Naive thymus-derived CD8-positive, alpha-beta T cell (primary cell): ENCODE measurements around the gene NHP2. TPM values are rescaled to one million over a fixed set of nuclear protein-coding genes. Genes with fewer than 3 reads are reported as not detected.

ENCODE experiments used
- ATAC-seq, 2 donors: fragments of 150-1000 bp; cut with Tn5 transposase in 1 of 2; sonication (Bioruptor Pico), chemical (Tn5 transposase) in 1 of 2; 1 replicate in 1 of 2; 2 replicates in 1 of 2; pipeline ENCODE4 v1.10.0; 2021; ENCODE audit warnings: mild to moderate bottlenecking in 2 of 2, moderate library complexity in 2 of 2
- POLR2A ChIA-PET: fragments of 350-600 bp; sonication (Branson Sonifier 250); formaldehyde crosslinking; loops from one replicate; lab custom pipeline; 2021; ENCODE audit warnings: antibody characterized with exemption; lab: Charles Lee
- DNase-seq, 10 donors: peaks; one replicate each; pipeline versions ENCODE4 v3.0.0 to v3.0.0-alpha.2; 2020 to 2022
- H3K27ac Mint-ChIP-seq, 10 donors: one replicate each; pipeline ENCODE4 v1.8.0; 2020 to 2022; ENCODE audit warnings: mild to moderate bottlenecking in 10 of 10, mixed read lengths in 10 of 10, moderate library complexity in 4 of 10, inconsistent platforms in 1 of 10
- H3K27me3 Mint-ChIP-seq, 5 donors: one replicate each; pipeline ENCODE4 v1.8.0; 2021 to 2022; ENCODE audit warnings: mixed read lengths in 5 of 5
- H3K36me3 Mint-ChIP-seq, 3 donors: one replicate each; pipeline ENCODE4 v1.8.0; 2020 to 2022; ENCODE audit warnings: mixed read lengths in 3 of 3, mild to moderate bottlenecking in 2 of 3, inconsistent platforms in 1 of 3
- H3K4me1 Mint-ChIP-seq, 4 donors: one replicate each; pipeline ENCODE4 v1.8.0; 2021 to 2022; ENCODE audit warnings: mixed read lengths in 4 of 4
- H3K4me3 Mint-ChIP-seq, 10 donors: one replicate each; pipeline ENCODE4 v1.8.0; 2020 to 2022; ENCODE audit warnings: mild to moderate bottlenecking in 10 of 10, mixed read lengths in 10 of 10, moderate library complexity in 6 of 10, inconsistent platforms in 1 of 10
- H3K9me3 Mint-ChIP-seq, 9 donors: one replicate each; pipeline ENCODE4 v1.8.0; 2020 to 2022; ENCODE audit warnings: mixed read lengths in 9 of 9, mild to moderate bottlenecking in 3 of 9, inconsistent platforms in 1 of 9, moderate library complexity in 1 of 9
- polyA plus RNA-seq, 3 donors: library from polyadenylated mRNA; unstranded; fragments of 300-500 nt; fragmentation: Illumina TruSeq; gene quantifications; one replicate each; pipeline ENCODE4 v1.2.3, GENCODE V29; 2021
- total RNA-seq, 8 experiments: library from RNA in 2 of 8; stranded (reverse) in 2 of 8; gene quantifications; one replicate each; pipeline ENCODE4 v1.2.3 and lab custom pipeline; 2021 to 2026

The NHP2 gene
- total and polyA plus RNA-seq, 5 experiments from 2014 or later = 79.3 to 276 (median 238) TPM

GRCh38 chr5:178108966-178109365, 44.7 kb downstream of the NHP2 start:
- H3K27ac Mint-ChIP-seq = peak overlapping the region in 4 of 10 donors; percentile 11 to 69 (median 54)
- H3K4me3 Mint-ChIP-seq = no peak overlapping the region
- H3K36me3 Mint-ChIP-seq = no peaks in the 10 kb centered on the region
- H3K27me3 Mint-ChIP-seq = peaks cover 0 to 5% (median 0%) of the 10 kb centered on the region in 5 donors
- H3K9me3 Mint-ChIP-seq = no peaks in the 10 kb centered on the region
- POLR2A ChIA-PET = no interaction called here
- peaks cover 21 to 34% (median 33%) of the 10 kb centered on the region in 4 donors for H3K4me1 Mint-ChIP-seq
- no peak for ATAC-seq
- DNase-seq = no peak

GRCh38 chr5:178108446-178108845, 45.2 kb downstream of the NHP2 start:
- H3K27ac Mint-ChIP-seq = peak overlapping the region in 6 of 10 donors; percentile 12 to 78 (median 53)
- DNase-seq = no peak
- no peaks in the 10 kb centered on the region for H3K36me3 Mint-ChIP-seq
- peak overlapping the region in 1 of 10 donors; percentile 5 for H3K4me3 Mint-ChIP-seq
- H3K27me3 Mint-ChIP-seq = peaks cover 0 to 5% (median 0%) of the 10 kb centered on the region in 5 donors
- H3K4me1 Mint-ChIP-seq = peaks cover 25 to 39% (median 38%) of the 10 kb centered on the region in 4 donors
- no peak for ATAC-seq
- POLR2A ChIA-PET = interaction anchor here (1.1 to 4.4 kb wide), 3 partner anchors 9 to 33 kb away, joined by 3 to 22 read pairs (median 5); no protein-coding TSS in a partner anchor
- H3K9me3 Mint-ChIP-seq = no peaks in the 10 kb centered on the region

GRCh38 chr5:178107756-178108310, 45.9 kb downstream of the NHP2 start:
- DNase-seq (no peak), ATAC-seq (no peak)
- H3K4me3 Mint-ChIP-seq = no peak overlapping the region
- H3K27ac Mint-ChIP-seq = peak overlapping the region in 4 of 10 donors; percentile 37 to 73 (median 54)
- H3K9me3 Mint-ChIP-seq = no peaks in the 10 kb centered on the region
- H3K36me3 Mint-ChIP-seq = no peaks in the 10 kb centered on the region
- peaks cover 0 to 5% (median 0%) of the 10 kb centered on the region in 5 donors for H3K27me3 Mint-ChIP-seq
- POLR2A ChIA-PET = interaction anchor here (1.1 to 4.4 kb wide), 3 partner anchors 9 to 32 kb away, joined by 3 to 22 read pairs (median 5); no protein-coding TSS in a partner anchor
- peaks cover 23 to 39% (median 35%) of the 10 kb centered on the region in 4 donors for H3K4me1 Mint-ChIP-seq

GRCh38 chr5:178106556-178107239, 47.0 kb downstream of the NHP2 start:
- Mint-ChIP-seq H3K4me1 (peaks cover 22 to 35% (median 32%) of the 10 kb centered on the region in 4 donors), H3K4me3 (peak overlapping the region in 1 of 10 donors; percentile 10), H3K27me3 (peaks cover 0 to 5% (median 0%) of the 10 kb centered on the region in 5 donors), H3K9me3 (no peaks in the 10 kb centered on the region), H3K36me3 (no peaks in the 10 kb centered on the region), H3K27ac (peak overlapping the region in 3 of 10 donors; percentile 17 to 34 (median 31))
- DNase-seq (no peak), ATAC-seq (no peak)
- POLR2A ChIA-PET = interaction anchor here (0.6 to 4.4 kb wide), 2 partner anchors 10 to 34 kb away, joined by 3 to 22 read pairs; no protein-coding TSS in a partner anchor

- Mint-ChIP-seq H3K4me3 (no peak overlapping the region), H3K4me1 (peaks cover 22 to 35% (median 32%) of the 10 kb centered on the region in 4 donors), H3K36me3 (no peaks in the 10 kb centered on the region), H3K9me3 (no peaks in the 10 kb centered on the region), H3K27ac (peak overlapping the region in 2 of 10 donors; percentile 31 to 34), H3K27me3 (peaks cover 0 to 5% (median 0%) of the 10 kb centered on the region in 5 donors)
- POLR2A ChIA-PET = interaction anchor here (0.6 to 4.4 kb wide), 3 partner anchors 8 to 14 kb away, joined by 3 to 22 read pairs (median 6); no protein-coding TSS in a partner anchor
- no peak for DNase-seq
- no peak for ATAC-seq
These were observed 47.6 kb downstream of the NHP2 start for GRCh38 chr5:178106086-178106485.

GRCh38 chr5:178104492-178104891, 49.2 kb downstream of the NHP2 start:
- peaks cover 18 to 35% (median 30%) of the 10 kb centered on the region in 4 donors for H3K4me1 Mint-ChIP-seq
- H3K9me3 Mint-ChIP-seq = no peaks in the 10 kb centered on the region
- DNase-seq (peak in 2 of 10 donors; percentile 25 to 27), ATAC-seq (peak; percentile 66 to 71)
- H3K4me3 Mint-ChIP-seq = peak overlapping the region in 7 of 10 donors; percentile 7 to 75 (median 54)
- peaks cover 0 to 1% (median 0%) of the 10 kb centered on the region in 5 donors for H3K27me3 Mint-ChIP-seq
- POLR2A ChIA-PET = interaction anchor here (0.9 to 4.4 kb wide), 3 partner anchors 13 to 16 kb away, joined by 3 to 22 read pairs (median 5); no protein-coding TSS in a partner anchor
- H3K36me3 Mint-ChIP-seq = no peaks in the 10 kb centered on the region
- H3K27ac Mint-ChIP-seq = peak overlapping the region; percentile 41 to 89 (median 81)

- ATAC-seq = no peak
- Mint-ChIP-seq H3K4me3 (peak overlapping the region in 5 of 10 donors; percentile 4 to 67 (median 30)), H3K36me3 (no peaks in the 10 kb centered on the region), H3K27me3 (peaks cover 0 to 1% (median 0%) of the 10 kb centered on the region in 5 donors), H3K4me1 (peaks cover 16 to 29% (median 26%) of the 10 kb centered on the region in 4 donors), H3K27ac (peak overlapping the region in 5 of 10 donors; percentile 20 to 86 (median 71)), H3K9me3 (no peaks in the 10 kb centered on the region)
- no peak for DNase-seq
- POLR2A ChIA-PET = interaction anchor here (0.9 to 1.1 kb wide), 2 partner anchors 13 to 17 kb away, joined by 3 to 5 read pairs; no protein-coding TSS in a partner anchor
These were observed 50.1 kb downstream of the NHP2 start for GRCh38 chr5:178103612-178104011.

Other genes starting within 250 kb of the NHP2 start
- not detected for gene PROP1, start 157.6 kb downstream of the NHP2 start, total RNA-seq
- gene PROP1, start 157.6 kb downstream of the NHP2 start, polyA plus RNA-seq = not detected
- 1 to 10 TPM; 7.0 to 7.2 TPM for gene N4BP3, start 40.4 kb downstream of the NHP2 start, total RNA-seq
- gene N4BP3, start 40.4 kb downstream of the NHP2 start, polyA plus RNA-seq = 1 to 10 TPM; 1.6 to 5.5 (median 2.0) TPM
- gene RMND5B, start 22.9 kb downstream of the NHP2 start, total RNA-seq = 10 to 100 TPM; 33.7 to 33.8 TPM
- gene RMND5B, start 22.9 kb downstream of the NHP2 start, polyA plus RNA-seq = 10 to 100 TPM; 24.9 to 39.0 (median 36.8) TPM
- under 1 TPM in 1 of 2 experiments, not detected in 1; 0.14 TPM for gene GMCL2, start 33.5 kb upstream of the NHP2 start, total RNA-seq
- gene GMCL2, start 33.5 kb upstream of the NHP2 start, polyA plus RNA-seq = not detected
- gene HNRNPAB, start 50.6 kb upstream of the NHP2 start, total RNA-seq = 10 to 100 TPM; 79.3 to 82.5 TPM
- gene HNRNPAB, start 50.6 kb upstream of the NHP2 start, polyA plus RNA-seq = 10 to 100 TPM; 43.6 to 74.9 (median 61.2) TPM
- gene PHYKPL, start 78.9 kb upstream of the NHP2 start, total RNA-seq = 100 to 1,000 TPM; 209 to 229 TPM
- 10 to 100 TPM; 41.1 to 51.8 (median 49.7) TPM for gene PHYKPL, start 78.9 kb upstream of the NHP2 start, polyA plus RNA-seq